Measurements from ENCODE around the gene KIF17. TPM values are rescaled to one million over a fixed set of nuclear protein-coding genes. Genes with fewer than 3 reads are reported as not detected.

KIF17 gene
- total and polyA plus RNA-seq, 2 of the 4 experiments (the other 2 are of a cell fraction), result 4.5 to 5.7 TPM

- H4K20me1 ChIP-seq (ENCODE audit: insufficient read depth, low read length), result no peaks in the 10 kb centered on the region
- no TSS peak for BruUV-seq (replicated peaks)
- no peak overlapping the region for H3K18ac ChIP-seq (ENCODE audit: low read depth, low read length)
- H3K36me3 ChIP-seq (ENCODE audit: control insufficient read depth, insufficient read depth, low read length), result peaks cover 5% of the 10 kb centered on the region
- H3K9ac ChIP-seq (ENCODE audit: low read depth, low read length), result no peak overlapping the region
- no peak overlapping the region for H4K5ac ChIP-seq (ENCODE audit: low read depth, low read length)
- DNase-seq, result peak; percentile 11
- no peaks in the 10 kb centered on the region for H3K9me3 ChIP-seq (ENCODE audit: control insufficient read depth, insufficient read depth, low read length)
- dilution Hi-C loops (cut with HindIII; ENCODE audit: low sequenced_read_pairs, unreplicated experiment) (no loop called here), in situ Hi-C loops (cut with MboI; ENCODE audit: low sequenced_read_pairs) (no loop called here), intact Hi-C loops (cut with micrococcal nuclease) (no loop called here)
- H3K23ac ChIP-seq (ENCODE audit: low read depth, low read length), result no peak overlapping the region
- ATAC-seq (ENCODE audit: low read depth), result no peak; the same call in 1 of the 2 replicates
- H3K4me1 ChIP-seq (ENCODE audit: control insufficient read depth, insufficient read depth, low read length), result peaks cover 4% of the 10 kb centered on the region
- no peak overlapping the region for H3K14ac ChIP-seq (replicated peaks; ENCODE audit: low read depth, low read length)
- H3K79me1 ChIP-seq (ENCODE audit: low read depth in 1 of 2, low read length in 2 of 2), result peaks cover 5 to 8% of the 10 kb centered on the region in 2 experiments
- ChIA-PET POLR2A (ENCODE audit: unreplicated experiment) (no interaction called here), CTCF (no interaction called here)
- no peak overlapping the region for H4K8ac ChIP-seq (ENCODE audit: low read depth in 2 of 2, low read length in 2 of 2)
- H2BK15ac ChIP-seq (ENCODE audit: low read depth, low read length), result no peak overlapping the region
- no peak overlapping the region for H2AFZ ChIP-seq (replicated peaks; ENCODE audit: low read length, poor library complexity)
- TF ChIP-seq USF2 (IDR thresholded peaks at IDR 0.05; ENCODE audit: low read depth, low read length) (peak; percentile 88), BHLHE40 (IDR thresholded peaks at IDR 0.05; ENCODE audit: low read depth, low read length) (no peak)
- no peak overlapping the region for H4K91ac ChIP-seq (ENCODE audit: insufficient read depth, low read depth, low read length)
- no peak overlapping the region for H2AK9ac ChIP-seq (replicated peaks; ENCODE audit: low read depth, low read length, poor library complexity)
- no peak overlapping the region for H3K4me3 ChIP-seq (ENCODE audit: insufficient read depth, low read depth, low read length)
- H3K4me2 ChIP-seq (ENCODE audit: low read depth, low read length), result no peak overlapping the region
- no peak overlapping the region for H3K56ac ChIP-seq (ENCODE audit: extremely low read depth, insufficient read depth, low read length)
- WGBS, 2 experiments (ENCODE audit: extremely low coverage in 2 of 2, insufficient read length in 1 of 2), result no CpG with 5 or more reads among the region's 1 CpG
- no peak overlapping the region for H2BK5ac ChIP-seq (ENCODE audit: low read depth, low read length, poor library complexity, severe bottlenecking)
- H3K9me1 ChIP-seq (ENCODE audit: insufficient read depth, low read length), result peaks cover 8% of the 10 kb centered on the region
- H3K4ac ChIP-seq (ENCODE audit: low read depth, low read length), result no peak overlapping the region
- no peak overlapping the region for H3K27ac ChIP-seq (ENCODE audit: insufficient read depth, low read length)
- no peak overlapping the region for H2BK20ac ChIP-seq (ENCODE audit: low read depth, low read length)
- H2BK120ac ChIP-seq (ENCODE audit: low read depth, low read length), result no peak overlapping the region
- H3K27me3 ChIP-seq (ENCODE audit: control insufficient read depth, insufficient read depth, low read length), result no peaks in the 10 kb centered on the region
- no peak overlapping the region for H2AK5ac ChIP-seq (ENCODE audit: low read depth, low read length)
Observed at GRCh38 chr1:20666804-20667203, 51.0 kb downstream of the KIF17 start.

All from IMR-90 (cell line).